GM23338 (cell line): ENCODE data around the gene ENOX1. TPM values are rescaled to one million over a fixed set of nuclear protein-coding genes. Genes with fewer than 3 reads are reported as not detected.

Experiments
- ATAC-seq: fragments of 200-7000 bp; cut with Tn5 transposase; 3 replicates; pipeline ENCODE4 v1.9.1; 2020
- DNase-seq: peaks from one replicate; pipeline ENCODE4 v3.0.0-alpha.2; 2015; ENCODE audit warnings: low spot score
- H2AFZ ChIP-seq: fragments of 200-600 bp; sonication (generic); 2 replicates; pipeline ENCODE4 v1.8.0; 2016; ENCODE audit warnings: antibody characterized with exemption, mild to moderate bottlenecking, moderate library complexity
- H3F3A ChIP-seq: fragments of 200-600 bp; sonication (generic); replicated peaks from 2 replicates; pipeline ENCODE4 v1.8.0; 2017; ENCODE audit warnings: antibody characterized with exemption, mixed run types, low read depth
- H3K27ac ChIP-seq: fragments of 200-600 bp; sonication (generic); 2 replicates; pipeline ENCODE4 v1.6.1; 2016; ENCODE audit warnings: low read depth
- H3K27me3 ChIP-seq: fragments of 200-600 bp; sonication (generic); 2 replicates; pipeline ENCODE4 v1.8.0; 2016; ENCODE audit warnings: mild to moderate bottlenecking, mixed run types, moderate library complexity; ENCODE audit not compliant: insufficient read depth
- H3K36me3 ChIP-seq: fragments of 200-600 bp; sonication (generic); 2 replicates; pipeline ENCODE4 v1.8.0; 2016; ENCODE audit warnings: mild to moderate bottlenecking; ENCODE audit not compliant: insufficient read depth
- H3K4me1 ChIP-seq: fragments of 200-600 bp; sonication (generic); 2 replicates; pipeline ENCODE4 v1.8.0; 2016; ENCODE audit warnings: mild to moderate bottlenecking, moderate library complexity; ENCODE audit not compliant: insufficient read depth
- H3K4me2 ChIP-seq: fragments of 200-600 bp; sonication (generic); 2 replicates; pipeline ENCODE4 v1.7.1; 2017; ENCODE audit warnings: mixed run types
- H3K4me3 ChIP-seq: fragments of 200-600 bp; sonication (generic); 2 replicates; pipeline ENCODE4 v1.6.1; 2016; ENCODE audit warnings: mixed run types
- H3K79me2 ChIP-seq: fragments of 200-600 bp; sonication (generic); replicated peaks from 2 replicates; pipeline ENCODE4 v1.8.0; 2017; ENCODE audit warnings: mild to moderate bottlenecking; ENCODE audit not compliant: insufficient read depth
- H3K9me2 ChIP-seq: fragments of 200-600 bp; sonication (generic); 2 replicates; pipeline ENCODE4 v1.8.0; 2017; ENCODE audit not compliant: insufficient read depth
- H4K20me1 ChIP-seq: fragments of 200-600 bp; sonication (generic); replicated peaks from 2 replicates; pipeline ENCODE4 v1.8.0; 2017; ENCODE audit warnings: mild to moderate bottlenecking; ENCODE audit not compliant: insufficient read depth
- H3K27ac Mint-ChIP-seq: 2 replicates; pipeline ENCODE4 v1.8.0; 2020; ENCODE audit warnings: inconsistent platforms, mild to moderate bottlenecking, moderate library complexity, mixed read lengths
- H3K27me3 Mint-ChIP-seq: 3 replicates; pipeline ENCODE4 v1.8.0; 2022; ENCODE audit warnings: low read depth, mild to moderate bottlenecking, moderate library complexity, mixed read lengths, inconsistent platforms; ENCODE audit not compliant: insufficient read depth, poor library complexity
- H3K36me3 Mint-ChIP-seq: 3 replicates; pipeline ENCODE4 v1.8.0; 2021; ENCODE audit warnings: low read depth, mild to moderate bottlenecking, inconsistent platforms, moderate library complexity, mixed read lengths
- H3K4me1 Mint-ChIP-seq: 3 replicates; pipeline ENCODE4 v1.8.0; 2020; ENCODE audit warnings: mild to moderate bottlenecking, inconsistent platforms, mixed read lengths
- H3K4me3 Mint-ChIP-seq: 3 replicates; pipeline ENCODE4 v1.8.0; 2021; ENCODE audit warnings: moderate library complexity, mild to moderate bottlenecking, inconsistent platforms, mixed read lengths
- H3K9me3 Mint-ChIP-seq: 3 replicates; pipeline ENCODE4 v1.8.0; 2020; ENCODE audit warnings: moderate library complexity, mild to moderate bottlenecking, inconsistent platforms, mixed read lengths
- CREB1 ChIP-seq: fragments of 250-450 bp; sonication (Bioruptor Pico); IDR thresholded peaks from 2 replicates; pipeline ENCODE4 v1.5.0; 2020; ENCODE audit warnings: low read depth, mild to moderate bottlenecking, moderate library complexity
- EZH2 ChIP-seq: fragments of 200-600 bp; sonication (generic); IDR thresholded peaks from one replicate; pipeline ENCODE4 v1.8.0; 2017; ENCODE audit warnings: antibody characterized with exemption, mild to moderate bottlenecking, low read depth; ENCODE audit not compliant: unreplicated experiment
- EZH2phosphoT487 ChIP-seq: fragments of 200-600 bp; sonication (generic); IDR thresholded peaks from one replicate; pipeline ENCODE4 v1.8.1; 2018; ENCODE audit warnings: antibody characterized with exemption; ENCODE audit not compliant: unreplicated experiment
- JUNB ChIP-seq: IDR thresholded peaks from one replicate; pipeline ENCODE4 v1.6.1; 2016; ENCODE audit warnings: antibody characterized with exemption; ENCODE audit not compliant: unreplicated experiment
- NANOG ChIP-seq: IDR thresholded peaks from 2 replicates; pipeline ENCODE4 v1.6.1; 2016; ENCODE audit warnings: antibody characterized with exemption, borderline replicate concordance
- POLR2AphosphoS5 ChIP-seq: IDR thresholded peaks from 2 replicates; pipeline ENCODE4 v1.6.1; 2016; ENCODE audit warnings: antibody characterized with exemption, low read depth
- REST ChIP-seq: IDR thresholded peaks from one replicate; pipeline ENCODE4 v1.6.1; 2018; ENCODE audit warnings: antibody characterized with exemption; ENCODE audit not compliant: unreplicated experiment
- STAT1 ChIP-seq: IDR thresholded peaks from one replicate; pipeline ENCODE4 v1.6.1; 2016; ENCODE audit warnings: antibody characterized with exemption; ENCODE audit not compliant: unreplicated experiment
- ZNF114 ChIP-seq: fragments of 250-450 bp; sonication (Bioruptor Pico); IDR thresholded peaks from 2 replicates; pipeline ENCODE4 v1.5.0; 2020; ENCODE audit warnings: mild to moderate bottlenecking, moderate library complexity
- ZNF331 ChIP-seq: fragments of 250-450 bp; sonication (Bioruptor Pico); IDR thresholded peaks from 2 replicates; pipeline ENCODE4 v1.5.0; 2020; ENCODE audit warnings: low read depth, mild to moderate bottlenecking, moderate library complexity
- polyA plus RNA-seq: library from polyadenylated mRNA; unstranded; fragments of >200 nt; fragmentation: Nextera tagmentation; extraction: Ambion mirVana; gene quantifications from 2 replicates; pipeline ENCODE4 v1.2.1, GENCODE V29; 2016
- total RNA-seq: library from RNA; depleted of rRNA; stranded (reverse); fragments of >200 nt; shearing (Covaris generic); gene quantifications from 2 replicates; pipeline ENCODE4 v1.2.3, GENCODE V29; 2014
- TF ChIP-seq, protein P1 (sequence below): fragments of 250-450 bp; sonication (Bioruptor Pico); IDR thresholded peaks from 2 replicates; pipeline ENCODE4 v1.5.0; 2020; ENCODE audit warnings: mild to moderate bottlenecking, moderate library complexity
- TF ChIP-seq, protein P2 (sequence below), 2 experiments: fragments of 200-600 bp in 1 of 2; sonication (generic) in 1 of 2; conservative IDR thresholded peaks; 2 replicates each; pipeline versions ENCODE4 v1.5.1 to v1.6.1; 2016 to 2017; ENCODE audit warnings: antibody characterized with exemption in 2 of 2, low read depth in 2 of 2, mild to moderate bottlenecking in 2 of 2, moderate library complexity in 1 of 2
- TF ChIP-seq, protein P3 (sequence below): IDR thresholded peaks from 2 replicates; pipeline ENCODE4 v1.6.1; 2016; ENCODE audit warnings: antibody characterized with exemption

The ENOX1 gene
- total and polyA plus RNA-seq, 2 experiments from 2014 or later, result 0.66 to 0.81 TPM

GRCh38 chr13:43769529-43769928 lies 17.2 kb downstream of the ENOX1 start:
- Histone ChIP-seq H2AFZ (no peak overlapping the region), H3K9me2 (no peaks in the 10 kb centered on the region), H3K4me2 (no peak overlapping the region), H3K79me2 (no peaks in the 10 kb centered on the region), H3K27me3 (no peaks in the 10 kb centered on the region), H4K20me1 (no peaks in the 10 kb centered on the region), H3K36me3 (no peaks in the 10 kb centered on the region), H3K4me3 (no peak overlapping the region), H3F3A (no peaks in the 10 kb centered on the region), H3K4me1 (no peaks in the 10 kb centered on the region), H3K27ac (no peak overlapping the region)
- Mint-ChIP-seq H3K4me1 (peaks cover 10% of the 10 kb centered on the region), H3K4me3 (no peak overlapping the region), H3K36me3 (no peaks in the 10 kb centered on the region), H3K27ac (no peak overlapping the region), H3K27me3 (no peaks in the 10 kb centered on the region), H3K9me3 (no peaks in the 10 kb centered on the region)
- ATAC-seq (no peak), DNase-seq (no peak)
- no peak for TF ChIP-seq POLR2AphosphoS5
- TF ChIP-seq, protein P1, sequence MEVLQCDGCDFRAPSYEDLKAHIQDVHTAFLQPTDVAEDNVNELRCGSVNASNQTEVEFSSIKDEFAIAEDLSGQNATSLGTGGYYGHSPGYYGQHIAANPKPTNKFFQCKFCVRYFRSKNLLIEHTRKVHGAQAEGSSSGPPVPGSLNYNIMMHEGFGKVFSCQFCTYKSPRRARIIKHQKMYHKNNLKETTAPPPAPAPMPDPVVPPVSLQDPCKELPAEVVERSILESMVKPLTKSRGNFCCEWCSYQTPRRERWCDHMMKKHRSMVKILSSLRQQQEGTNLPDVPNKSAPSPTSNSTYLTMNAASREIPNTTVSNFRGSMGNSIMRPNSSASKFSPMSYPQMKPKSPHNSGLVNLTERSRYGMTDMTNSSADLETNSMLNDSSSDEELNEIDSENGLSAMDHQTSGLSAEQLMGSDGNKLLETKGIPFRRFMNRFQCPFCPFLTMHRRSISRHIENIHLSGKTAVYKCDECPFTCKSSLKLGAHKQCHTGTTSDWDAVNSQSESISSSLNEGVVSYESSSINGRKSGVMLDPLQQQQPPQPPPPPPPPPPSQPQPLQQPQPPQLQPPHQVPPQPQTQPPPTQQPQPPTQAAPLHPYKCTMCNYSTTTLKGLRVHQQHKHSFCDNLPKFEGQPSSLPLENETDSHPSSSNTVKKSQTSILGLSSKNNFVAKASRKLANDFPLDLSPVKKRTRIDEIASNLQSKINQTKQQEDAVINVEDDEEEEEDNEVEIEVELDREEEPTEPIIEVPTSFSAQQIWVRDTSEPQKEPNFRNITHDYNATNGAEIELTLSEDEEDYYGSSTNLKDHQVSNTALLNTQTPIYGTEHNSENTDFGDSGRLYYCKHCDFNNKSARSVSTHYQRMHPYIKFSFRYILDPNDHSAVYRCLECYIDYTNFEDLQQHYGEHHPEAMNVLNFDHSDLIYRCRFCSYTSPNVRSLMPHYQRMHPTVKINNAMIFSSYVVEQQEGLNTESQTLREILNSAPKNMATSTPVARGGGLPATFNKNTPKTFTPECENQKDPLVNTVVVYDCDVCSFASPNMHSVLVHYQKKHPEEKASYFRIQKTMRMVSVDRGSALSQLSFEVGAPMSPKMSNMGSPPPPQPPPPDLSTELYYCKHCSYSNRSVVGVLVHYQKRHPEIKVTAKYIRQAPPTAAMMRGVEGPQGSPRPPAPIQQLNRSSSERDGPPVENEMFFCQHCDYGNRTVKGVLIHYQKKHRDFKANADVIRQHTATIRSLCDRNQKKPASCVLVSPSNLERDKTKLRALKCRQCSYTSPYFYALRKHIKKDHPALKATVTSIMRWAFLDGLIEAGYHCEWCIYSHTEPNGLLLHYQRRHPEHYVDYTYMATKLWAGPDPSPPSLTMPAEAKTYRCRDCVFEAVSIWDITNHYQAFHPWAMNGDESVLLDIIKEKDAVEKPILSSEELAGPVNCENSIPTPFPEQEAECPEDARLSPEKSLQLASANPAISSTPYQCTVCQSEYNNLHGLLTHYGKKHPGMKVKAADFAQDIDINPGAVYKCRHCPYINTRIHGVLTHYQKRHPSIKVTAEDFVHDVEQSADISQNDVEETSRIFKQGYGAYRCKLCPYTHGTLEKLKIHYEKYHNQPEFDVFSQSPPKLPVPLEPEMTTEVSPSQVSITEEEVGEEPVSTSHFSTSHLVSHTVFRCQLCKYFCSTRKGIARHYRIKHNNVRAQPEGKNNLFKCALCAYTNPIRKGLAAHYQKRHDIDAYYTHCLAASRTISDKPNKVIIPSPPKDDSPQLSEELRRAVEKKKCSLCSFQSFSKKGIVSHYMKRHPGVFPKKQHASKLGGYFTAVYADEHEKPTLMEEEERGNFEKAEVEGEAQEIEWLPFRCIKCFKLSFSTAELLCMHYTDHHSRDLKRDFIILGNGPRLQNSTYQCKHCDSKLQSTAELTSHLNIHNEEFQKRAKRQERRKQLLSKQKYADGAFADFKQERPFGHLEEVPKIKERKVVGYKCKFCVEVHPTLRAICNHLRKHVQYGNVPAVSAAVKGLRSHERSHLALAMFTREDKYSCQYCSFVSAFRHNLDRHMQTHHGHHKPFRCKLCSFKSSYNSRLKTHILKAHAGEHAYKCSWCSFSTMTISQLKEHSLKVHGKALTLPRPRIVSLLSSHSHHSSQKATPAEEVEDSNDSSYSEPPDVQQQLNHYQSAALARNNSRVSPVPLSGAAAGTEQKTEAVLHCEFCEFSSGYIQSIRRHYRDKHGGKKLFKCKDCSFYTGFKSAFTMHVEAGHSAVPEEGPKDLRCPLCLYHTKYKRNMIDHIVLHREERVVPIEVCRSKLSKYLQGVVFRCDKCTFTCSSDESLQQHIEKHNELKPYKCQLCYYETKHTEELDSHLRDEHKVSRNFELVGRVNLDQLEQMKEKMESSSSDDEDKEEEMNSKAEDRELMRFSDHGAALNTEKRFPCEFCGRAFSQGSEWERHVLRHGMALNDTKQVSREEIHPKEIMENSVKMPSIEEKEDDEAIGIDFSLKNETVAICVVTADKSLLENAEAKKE (CRISPR knock-in tag), result no peak
- no peak for TF ChIP-seq JUNB
- TF ChIP-seq CREB1 (CRISPR knock-in tag), result no peak
- TF ChIP-seq STAT1, result no peak
- no peak for TF ChIP-seq ZNF331 (CRISPR knock-in tag)
- no peak for TF ChIP-seq EZH2
- no peak for TF ChIP-seq ZNF114 (CRISPR knock-in tag)
- TF ChIP-seq, protein P2, sequence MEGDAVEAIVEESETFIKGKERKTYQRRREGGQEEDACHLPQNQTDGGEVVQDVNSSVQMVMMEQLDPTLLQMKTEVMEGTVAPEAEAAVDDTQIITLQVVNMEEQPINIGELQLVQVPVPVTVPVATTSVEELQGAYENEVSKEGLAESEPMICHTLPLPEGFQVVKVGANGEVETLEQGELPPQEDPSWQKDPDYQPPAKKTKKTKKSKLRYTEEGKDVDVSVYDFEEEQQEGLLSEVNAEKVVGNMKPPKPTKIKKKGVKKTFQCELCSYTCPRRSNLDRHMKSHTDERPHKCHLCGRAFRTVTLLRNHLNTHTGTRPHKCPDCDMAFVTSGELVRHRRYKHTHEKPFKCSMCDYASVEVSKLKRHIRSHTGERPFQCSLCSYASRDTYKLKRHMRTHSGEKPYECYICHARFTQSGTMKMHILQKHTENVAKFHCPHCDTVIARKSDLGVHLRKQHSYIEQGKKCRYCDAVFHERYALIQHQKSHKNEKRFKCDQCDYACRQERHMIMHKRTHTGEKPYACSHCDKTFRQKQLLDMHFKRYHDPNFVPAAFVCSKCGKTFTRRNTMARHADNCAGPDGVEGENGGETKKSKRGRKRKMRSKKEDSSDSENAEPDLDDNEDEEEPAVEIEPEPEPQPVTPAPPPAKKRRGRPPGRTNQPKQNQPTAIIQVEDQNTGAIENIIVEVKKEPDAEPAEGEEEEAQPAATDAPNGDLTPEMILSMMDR (conservative IDR thresholded peaks at IDR 0.05; ENCODE audit: low read depth in 2 of 2), result no peak
- no peak for TF ChIP-seq EZH2phosphoT487
- TF ChIP-seq, protein P3, sequence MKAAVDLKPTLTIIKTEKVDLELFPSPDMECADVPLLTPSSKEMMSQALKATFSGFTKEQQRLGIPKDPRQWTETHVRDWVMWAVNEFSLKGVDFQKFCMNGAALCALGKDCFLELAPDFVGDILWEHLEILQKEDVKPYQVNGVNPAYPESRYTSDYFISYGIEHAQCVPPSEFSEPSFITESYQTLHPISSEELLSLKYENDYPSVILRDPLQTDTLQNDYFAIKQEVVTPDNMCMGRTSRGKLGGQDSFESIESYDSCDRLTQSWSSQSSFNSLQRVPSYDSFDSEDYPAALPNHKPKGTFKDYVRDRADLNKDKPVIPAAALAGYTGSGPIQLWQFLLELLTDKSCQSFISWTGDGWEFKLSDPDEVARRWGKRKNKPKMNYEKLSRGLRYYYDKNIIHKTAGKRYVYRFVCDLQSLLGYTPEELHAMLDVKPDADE, result no peak
- no peak for TF ChIP-seq REST
- TF ChIP-seq NANOG, result no peak
